Calu3 (cell line): ENCODE results near the gene STX8. TPM values are rescaled to one million over a fixed set of nuclear protein-coding genes. Genes with fewer than 3 reads are reported as not detected.

ENCODE experiments used
- BruUV-seq: library from RNA; stranded (reverse); fragments of 400-500 nt; replicated peaks from 2 replicates; lab custom pipeline; 2021; lab: Mats Ljungman, UMichigan
- CTCF ChIA-PET: fragments of 300-600 bp; sonication (Branson Sonifier 250); formaldehyde crosslinking; loops from one replicate; lab custom pipeline; 2022; ENCODE audit warnings: antibody characterized with exemption; lab: Charles Lee
- DNase-seq: peaks from one replicate; pipeline ENCODE4 v3.0.0; 2022
- H3K27ac Mint-ChIP-seq: one replicate; pipeline ENCODE4 v1.8.0; 2022; ENCODE audit warnings: mixed read lengths; ENCODE audit not compliant: unreplicated experiment
- H3K27me3 Mint-ChIP-seq: one replicate; pipeline ENCODE4 v1.8.0; 2022; ENCODE audit warnings: mixed read lengths; ENCODE audit not compliant: unreplicated experiment
- H3K36me3 Mint-ChIP-seq: one replicate; pipeline ENCODE4 v1.8.0; 2022; ENCODE audit warnings: mild to moderate bottlenecking, moderate library complexity, mixed read lengths; ENCODE audit not compliant: insufficient read depth, unreplicated experiment
- H3K4me1 Mint-ChIP-seq: one replicate; pipeline ENCODE4 v1.8.0; 2022; ENCODE audit warnings: mild to moderate bottlenecking, low read depth, mixed read lengths; ENCODE audit not compliant: unreplicated experiment
- H3K4me3 Mint-ChIP-seq: one replicate; pipeline ENCODE4 v1.8.0; 2022; ENCODE audit warnings: mild to moderate bottlenecking, low read depth, moderate library complexity, mixed read lengths; ENCODE audit not compliant: unreplicated experiment
- H3K9me3 Mint-ChIP-seq: one replicate; pipeline ENCODE4 v1.8.0; 2022; ENCODE audit warnings: low read depth, mixed read lengths; ENCODE audit not compliant: unreplicated experiment
- intact Hi-C: fragments of 100-400 bp; cut with micrococcal nuclease; formaldehyde crosslinking; loops from one replicate; pipeline ENCODE4 v1.10.0; 2022; ENCODE audit not compliant: unreplicated experiment
- total RNA-seq: library from RNA; stranded (reverse); gene quantifications from 2 replicates; pipeline ENCODE4 v1.2.3, GENCODE V29; 2022
- TF ChIP-seq, protein P1 (sequence below): fragments of 200-600 bp; IDR thresholded peaks from one replicate; pipeline ENCODE4 v1.8.0; 2022; ENCODE audit warnings: antibody characterized with exemption; ENCODE audit not compliant: unreplicated experiment

The STX8 gene
- total RNA-seq, 1 experiment from 2014 or later, result 32.4 TPM

GRCh38 chr17:9229160-9229825 lies 346.3 kb downstream of the STX8 start:
- no peaks in the 10 kb centered on the region for H3K4me1 Mint-ChIP-seq
- CTCF ChIA-PET, result interaction anchor here (0.6 kb wide), 1 partner anchor 1454 kb away, joined by 7 read pairs; no protein-coding TSS in a partner anchor
- BruUV-seq, result no TSS peak
- H3K4me3 Mint-ChIP-seq, result no peak overlapping the region
- H3K36me3 Mint-ChIP-seq, result no peaks in the 10 kb centered on the region
- no peak overlapping the region for H3K27ac Mint-ChIP-seq
- TF ChIP-seq, protein P1, sequence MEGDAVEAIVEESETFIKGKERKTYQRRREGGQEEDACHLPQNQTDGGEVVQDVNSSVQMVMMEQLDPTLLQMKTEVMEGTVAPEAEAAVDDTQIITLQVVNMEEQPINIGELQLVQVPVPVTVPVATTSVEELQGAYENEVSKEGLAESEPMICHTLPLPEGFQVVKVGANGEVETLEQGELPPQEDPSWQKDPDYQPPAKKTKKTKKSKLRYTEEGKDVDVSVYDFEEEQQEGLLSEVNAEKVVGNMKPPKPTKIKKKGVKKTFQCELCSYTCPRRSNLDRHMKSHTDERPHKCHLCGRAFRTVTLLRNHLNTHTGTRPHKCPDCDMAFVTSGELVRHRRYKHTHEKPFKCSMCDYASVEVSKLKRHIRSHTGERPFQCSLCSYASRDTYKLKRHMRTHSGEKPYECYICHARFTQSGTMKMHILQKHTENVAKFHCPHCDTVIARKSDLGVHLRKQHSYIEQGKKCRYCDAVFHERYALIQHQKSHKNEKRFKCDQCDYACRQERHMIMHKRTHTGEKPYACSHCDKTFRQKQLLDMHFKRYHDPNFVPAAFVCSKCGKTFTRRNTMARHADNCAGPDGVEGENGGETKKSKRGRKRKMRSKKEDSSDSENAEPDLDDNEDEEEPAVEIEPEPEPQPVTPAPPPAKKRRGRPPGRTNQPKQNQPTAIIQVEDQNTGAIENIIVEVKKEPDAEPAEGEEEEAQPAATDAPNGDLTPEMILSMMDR, result no peak
- DNase-seq, result no peak
- intact Hi-C loops, result no loop called here
- no peaks in the 10 kb centered on the region for H3K9me3 Mint-ChIP-seq
- H3K27me3 Mint-ChIP-seq, result no peaks in the 10 kb centered on the region

DNA sequence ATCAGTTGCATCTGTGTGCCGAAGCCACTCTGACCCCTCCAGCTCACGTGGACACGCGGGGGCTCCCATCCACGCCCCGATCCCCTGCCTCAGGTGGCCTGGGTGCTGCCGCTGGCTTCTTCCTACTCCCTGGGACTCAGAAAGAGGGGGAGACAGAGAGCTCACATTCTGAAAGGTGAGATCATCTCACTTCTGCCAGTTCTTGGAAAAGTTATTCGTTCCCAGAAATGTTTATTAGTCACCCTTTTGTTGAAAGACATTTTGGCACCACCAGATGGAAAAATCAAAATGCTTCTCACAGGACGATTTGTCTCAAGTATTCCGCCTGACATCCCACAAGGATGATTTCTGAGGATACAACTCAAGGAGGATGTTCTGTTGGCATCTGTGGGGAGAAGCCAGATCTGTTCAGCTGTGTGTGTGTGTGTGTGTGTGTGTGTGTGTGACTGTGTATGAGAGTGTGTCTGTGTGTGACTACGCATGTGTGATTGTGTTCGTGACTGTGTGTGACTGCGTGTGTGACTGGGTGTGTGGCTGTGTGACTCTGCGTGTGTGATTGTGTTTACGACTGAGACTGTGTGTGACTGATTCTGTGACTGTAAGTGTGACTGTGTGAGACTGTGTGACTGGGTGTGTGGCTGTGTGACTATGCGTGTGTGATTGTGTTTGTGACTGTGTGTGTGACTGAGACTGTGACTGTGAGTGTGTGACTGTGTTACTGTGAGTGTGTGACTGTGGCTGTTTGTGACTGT lies 347.0 kb downstream of the STX8 start:
- H3K4me1 Mint-ChIP-seq, result no peaks in the 10 kb centered on the region
- CTCF ChIA-PET, result interaction anchor here (0.6 kb wide), 1 partner anchor 176 kb away, joined by 4 read pairs; no protein-coding TSS in a partner anchor
- BruUV-seq, result no TSS peak
- no peaks in the 10 kb centered on the region for H3K9me3 Mint-ChIP-seq
- H3K27me3 Mint-ChIP-seq, result no peaks in the 10 kb centered on the region
- H3K36me3 Mint-ChIP-seq, result no peaks in the 10 kb centered on the region
- no peak overlapping the region for H3K4me3 Mint-ChIP-seq
- TF ChIP-seq, protein P1, result no peak
- H3K27ac Mint-ChIP-seq, result no peak overlapping the region
- intact Hi-C loops, result no loop called here
- no peak for DNase-seq

GRCh38 chr17:9227819-9228407 lies 347.7 kb downstream of the STX8 start:
- CTCF ChIA-PET, result interaction anchor here (0.6 kb wide), 1 partner anchor 176 kb away, joined by 4 read pairs; no protein-coding TSS in a partner anchor

DNA sequence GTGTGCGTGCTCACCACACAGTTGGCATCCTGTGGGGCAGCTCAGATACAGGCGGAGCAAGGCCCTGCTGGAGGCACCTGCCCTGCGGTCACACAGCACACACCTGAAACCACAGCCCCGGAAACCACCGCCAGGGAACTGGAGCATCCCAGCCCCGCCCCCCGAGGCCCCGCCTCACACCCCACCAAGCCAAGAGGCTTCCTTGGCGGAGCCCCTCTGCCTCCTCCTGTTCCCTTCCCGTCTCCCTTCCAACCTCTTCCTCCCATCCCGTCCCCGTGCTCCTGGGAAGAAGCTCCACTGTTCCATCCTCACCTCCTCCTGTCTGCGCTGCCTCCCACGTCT lies 348.9 kb downstream of the STX8 start:
- Mint-ChIP-seq H3K4me1 (no peaks in the 10 kb centered on the region), H3K27ac (no peak overlapping the region), H3K4me3 (no peak overlapping the region), H3K9me3 (no peaks in the 10 kb centered on the region), H3K27me3 (no peaks in the 10 kb centered on the region), H3K36me3 (no peaks in the 10 kb centered on the region)
- DNase-seq, result peak; percentile 15
- intact Hi-C loops, result no loop called here
- BruUV-seq, result no TSS peak
- TF ChIP-seq, protein P1, result no peak
- CTCF ChIA-PET, result no interaction called here

More at GRCh38 chr17:9227819-9228407, 347.7 kb downstream of the STX8 start:
- intact Hi-C loops, result no loop called here
- TF ChIP-seq, protein P1, result no peak
- Mint-ChIP-seq H3K27me3 (no peaks in the 10 kb centered on the region), H3K36me3 (no peaks in the 10 kb centered on the region), H3K4me1 (no peaks in the 10 kb centered on the region), H3K9me3 (no peaks in the 10 kb centered on the region), H3K27ac (no peak overlapping the region), H3K4me3 (no peak overlapping the region)
- no TSS peak for BruUV-seq
- DNase-seq, result no peak
